HG02623 (cell line): ENCODE measurements around the gene ASB4.
"Not testable (repeated sequence)": the region's sequence is repeated elsewhere in the genome, so short reads cannot be mapped to it uniquely, and the experiment has no call there.

Experiments used
- ATAC-seq: cut with Tn5 transposase; IDR thresholded peaks from one replicate; pipeline ENCODE4 v1.9.1; 2021; ENCODE audit warnings: moderate library complexity; ENCODE audit not compliant: unreplicated experiment

Gene ASB4

DNA sequence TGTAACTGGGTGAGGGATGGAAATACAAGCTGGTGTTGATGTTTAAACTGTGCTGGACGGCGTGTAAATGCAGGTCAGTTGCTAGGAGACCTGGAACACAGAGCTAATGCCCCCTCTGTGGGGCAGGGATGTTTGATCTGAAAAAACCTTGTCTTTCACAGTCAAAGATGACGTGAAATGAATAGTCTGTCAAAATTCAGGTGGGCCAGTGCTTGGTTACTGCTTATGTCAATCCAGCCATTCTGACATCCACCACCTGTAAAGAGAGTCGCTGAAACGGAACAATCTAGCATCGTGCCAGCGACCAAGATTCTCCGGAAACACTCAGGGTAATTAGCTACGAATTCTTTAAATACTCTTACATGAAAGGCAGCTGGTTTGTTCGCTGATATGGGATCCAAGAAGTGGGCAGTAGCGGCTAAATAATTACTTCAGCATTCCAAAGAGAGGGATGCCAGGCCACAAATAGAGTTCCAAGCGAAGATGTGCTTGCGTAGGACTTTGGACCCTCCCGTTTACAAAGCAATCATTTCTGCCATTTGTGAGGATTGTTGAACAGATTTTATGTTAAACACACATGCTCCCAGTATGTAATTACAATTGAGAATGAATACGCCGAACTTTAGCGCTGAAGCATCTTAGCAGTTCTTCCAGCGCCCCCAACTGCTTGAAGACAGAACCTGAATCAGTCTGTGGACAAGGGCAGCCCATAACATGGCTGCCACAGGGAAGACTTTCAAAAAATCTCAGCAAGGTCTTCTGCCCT, 7.3 kb upstream of the ASB4 start:
- ATAC-seq: no peak

- no peak for ATAC-seq
Measured at GRCh38 chr7:95479992-95480624, 5.6 kb upstream of the ASB4 start.

- no peak for ATAC-seq
Measured at GRCh38 chr7:95481271-95482165, 4.2 kb upstream of the ASB4 start.

DNA sequence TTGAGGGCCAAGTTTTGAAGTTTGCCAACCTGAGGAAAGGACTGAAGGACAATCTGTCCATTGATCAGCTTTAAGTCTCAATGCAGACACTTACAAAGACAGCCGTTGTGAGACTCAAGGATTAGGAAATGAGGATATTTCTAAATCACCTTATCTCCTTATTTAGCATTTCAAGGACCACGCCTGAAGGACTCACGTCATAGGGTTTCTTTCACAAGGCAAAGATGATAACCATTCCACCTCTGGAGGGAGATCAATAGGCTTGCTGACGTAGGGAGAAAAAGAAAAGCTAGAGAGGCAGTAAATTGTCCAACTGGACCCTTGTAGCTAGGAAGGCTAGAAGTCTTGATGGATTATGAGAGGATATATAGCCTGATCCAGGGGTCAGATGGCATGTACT, 3.3 kb upstream of the ASB4 start:
- ATAC-seq: no peak

- no peak for ATAC-seq
Measured at GRCh38 chr7:95490231-95490762, 4.6 kb downstream of the ASB4 start.

- no peak for ATAC-seq
Measured at GRCh38 chr7:95491201-95491600, 5.5 kb downstream of the ASB4 start.

DNA sequence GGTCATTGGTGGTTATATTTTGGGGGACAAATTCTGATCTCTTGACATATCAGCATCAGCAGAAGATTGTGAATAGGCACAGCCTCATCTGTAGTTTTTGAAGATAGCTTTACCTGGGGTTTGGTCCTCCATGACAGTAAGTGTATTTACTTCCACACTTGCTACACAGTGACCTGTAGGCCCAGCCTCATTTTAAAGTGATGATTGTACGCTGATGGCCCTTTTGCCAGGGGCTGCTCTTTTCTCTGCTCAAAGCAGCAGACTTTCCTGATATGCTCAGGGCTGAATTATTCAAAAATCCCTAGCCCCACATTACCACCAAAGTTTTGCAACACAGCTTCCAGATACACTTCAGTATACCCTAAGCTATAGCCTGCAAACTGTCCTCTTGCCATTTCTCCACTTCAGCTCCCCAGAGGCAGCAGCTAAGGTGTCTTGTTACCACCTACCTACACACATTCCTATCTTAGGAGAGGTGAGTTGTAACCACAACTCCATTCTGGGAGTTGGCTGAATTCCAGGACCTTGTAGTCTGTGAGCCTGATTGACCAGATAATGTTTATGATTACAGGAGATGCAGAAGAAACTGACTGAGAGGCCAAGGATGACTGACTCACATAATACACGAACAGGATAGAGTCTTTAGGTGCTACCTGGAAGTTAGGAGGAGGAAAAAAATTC, 6.0 kb downstream of the ASB4 start:
- no peak for ATAC-seq

DNA sequence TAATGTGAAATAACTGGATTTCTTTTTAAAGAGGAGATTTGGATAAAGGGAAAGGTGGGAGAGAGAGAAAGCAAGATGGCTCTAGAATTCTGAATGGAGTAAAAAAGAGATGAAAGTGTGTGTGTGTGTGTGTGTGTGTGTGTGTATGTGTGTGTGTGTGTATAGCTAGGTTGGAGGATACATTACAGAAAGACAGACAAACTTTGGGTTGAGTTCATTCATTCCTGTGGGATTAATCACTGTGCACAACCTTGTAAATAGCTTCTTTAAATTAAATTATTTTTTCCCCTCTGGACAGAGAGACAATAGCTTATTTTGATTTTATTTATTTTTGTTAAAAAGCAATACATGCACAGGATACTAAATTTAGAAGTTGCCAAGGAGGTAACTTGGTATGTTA, 7.5 kb downstream of the ASB4 start:
- ATAC-seq: no peak

- no peak for ATAC-seq
Measured at GRCh38 chr7:95493844-95494243, 8.1 kb downstream of the ASB4 start.

DNA sequence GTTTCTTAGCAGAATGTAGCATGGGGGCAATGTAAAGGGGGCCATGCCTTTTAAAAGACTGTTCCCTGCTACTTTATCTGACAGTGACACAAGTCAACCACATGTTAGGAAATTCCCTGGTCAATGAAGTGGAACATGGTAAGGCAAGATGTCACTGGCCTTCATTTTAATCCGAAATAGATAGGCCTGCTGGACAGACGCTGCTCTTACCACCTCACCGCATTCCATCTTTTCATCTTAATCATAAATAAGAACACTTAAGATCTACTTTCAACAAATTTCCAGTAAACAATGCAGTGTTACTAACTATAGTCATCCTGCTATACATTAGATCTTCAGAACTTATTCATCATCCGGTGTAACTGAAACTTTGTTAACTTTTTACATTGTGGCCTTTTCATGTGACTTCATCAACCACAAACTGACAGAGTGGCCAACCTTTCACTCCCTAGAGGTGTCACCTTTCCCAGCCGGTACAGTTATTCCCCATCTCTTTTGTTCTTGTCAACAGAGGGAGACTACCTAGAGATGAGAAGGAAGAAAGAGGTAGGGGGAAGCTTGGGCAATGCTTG, 15.6 kb downstream of the ASB4 start:
- peak; percentile 96 for ATAC-seq

- no peak for ATAC-seq
Measured at GRCh38 chr7:95502403-95502802, 16.7 kb downstream of the ASB4 start.

DNA sequence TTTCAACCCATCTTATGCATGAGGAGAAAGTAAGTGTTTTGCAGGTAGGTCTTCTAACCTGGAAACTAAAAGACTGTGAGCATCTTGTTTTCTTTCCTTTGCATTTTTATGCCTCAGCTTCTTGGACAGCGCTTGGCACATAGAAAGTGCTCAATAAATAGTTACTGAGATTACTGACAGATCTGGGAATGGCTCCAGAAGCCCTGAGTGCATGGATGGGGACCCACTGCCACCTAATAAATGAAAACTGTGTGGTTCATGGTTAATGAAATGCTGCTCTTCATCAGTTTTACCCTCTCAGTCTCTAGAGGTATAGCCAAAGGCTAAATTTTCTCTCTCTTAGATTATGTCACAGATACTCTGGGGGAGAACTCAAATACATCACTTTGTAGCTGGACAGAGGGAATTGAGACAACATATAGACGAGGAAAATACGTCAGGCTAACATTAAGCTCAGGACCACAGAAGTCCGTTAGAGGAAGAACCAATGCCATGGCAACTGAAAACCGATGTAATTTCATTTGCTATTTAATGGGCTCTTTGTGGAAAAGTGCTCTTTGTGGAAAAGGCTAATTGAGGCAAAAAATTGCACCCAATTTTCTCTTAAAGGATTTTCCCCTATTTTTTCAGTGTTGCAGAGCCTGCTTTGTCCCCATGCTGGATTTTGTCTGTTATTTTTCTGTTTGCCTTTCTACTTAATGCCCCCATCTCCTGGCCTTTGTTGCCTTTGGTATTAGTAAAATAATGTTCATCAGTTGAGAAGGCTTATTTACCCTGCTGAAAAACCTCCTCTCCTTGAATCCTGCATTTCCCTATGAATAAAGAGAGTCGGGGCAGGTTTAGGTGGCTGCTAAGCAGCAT, 17.8 kb downstream of the ASB4 start:
- ATAC-seq: no peak

DNA sequence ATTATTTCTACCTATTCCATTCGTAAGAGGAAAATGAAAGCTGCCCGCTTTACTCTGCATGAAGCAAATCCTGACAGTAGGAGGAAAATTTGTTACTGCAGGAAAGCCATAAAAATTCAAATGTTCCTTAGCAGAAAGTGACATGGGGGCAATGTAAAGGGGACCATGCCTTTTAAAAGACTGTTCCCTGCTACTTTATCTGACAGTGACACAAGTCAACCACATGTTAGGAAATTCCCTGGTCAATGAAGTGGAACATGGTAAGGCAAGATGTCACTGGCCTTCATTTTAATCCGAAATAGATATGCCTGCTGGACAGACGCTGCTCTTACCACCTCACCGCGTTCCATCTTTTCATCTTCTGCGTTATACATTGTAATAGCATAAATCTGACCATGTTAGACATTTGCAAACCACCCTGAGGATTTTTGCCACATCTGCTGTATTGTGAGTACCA, 18.4 kb downstream of the ASB4 start:
- ATAC-seq: not testable (repeated sequence)

DNA sequence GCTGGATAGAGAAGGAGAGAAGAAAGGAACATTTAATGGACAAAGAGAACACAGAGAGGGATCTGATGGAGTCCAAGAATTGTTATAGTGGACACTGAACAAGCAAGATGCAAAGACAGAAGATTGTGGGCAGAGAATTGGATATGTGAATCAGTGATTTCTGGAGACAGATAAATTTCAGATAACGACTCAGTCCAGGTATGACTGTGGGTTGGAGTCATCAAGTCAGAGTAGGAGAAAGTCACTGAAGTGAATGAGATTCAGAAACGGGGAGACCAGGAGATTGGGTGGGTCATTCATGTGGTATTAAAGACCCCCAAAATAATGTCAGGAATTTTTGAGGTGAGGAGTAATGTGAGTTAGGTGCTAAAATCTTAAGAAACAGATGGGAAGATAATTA, 23.0 kb downstream of the ASB4 start:
- no peak for ATAC-seq

DNA sequence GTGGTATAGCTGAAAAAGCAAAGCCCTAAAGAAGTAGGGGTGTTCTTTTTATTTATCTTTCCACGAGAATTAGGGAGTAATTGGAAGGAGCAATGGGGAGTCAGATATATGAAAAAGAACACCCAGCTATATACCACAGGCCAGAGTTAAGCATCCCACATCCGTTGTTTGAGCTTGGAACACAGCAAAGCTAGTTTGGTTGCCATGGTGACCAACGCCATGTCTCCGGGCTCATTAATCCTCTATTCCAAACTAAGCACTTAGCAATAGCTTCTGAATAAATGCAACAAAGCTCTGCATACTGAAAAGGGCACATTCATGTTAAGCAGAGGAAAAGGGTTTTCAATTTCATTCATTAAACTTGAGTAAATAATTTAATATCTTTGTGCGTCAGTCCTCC, 23.5 kb downstream of the ASB4 start:
- ATAC-seq: no peak

DNA sequence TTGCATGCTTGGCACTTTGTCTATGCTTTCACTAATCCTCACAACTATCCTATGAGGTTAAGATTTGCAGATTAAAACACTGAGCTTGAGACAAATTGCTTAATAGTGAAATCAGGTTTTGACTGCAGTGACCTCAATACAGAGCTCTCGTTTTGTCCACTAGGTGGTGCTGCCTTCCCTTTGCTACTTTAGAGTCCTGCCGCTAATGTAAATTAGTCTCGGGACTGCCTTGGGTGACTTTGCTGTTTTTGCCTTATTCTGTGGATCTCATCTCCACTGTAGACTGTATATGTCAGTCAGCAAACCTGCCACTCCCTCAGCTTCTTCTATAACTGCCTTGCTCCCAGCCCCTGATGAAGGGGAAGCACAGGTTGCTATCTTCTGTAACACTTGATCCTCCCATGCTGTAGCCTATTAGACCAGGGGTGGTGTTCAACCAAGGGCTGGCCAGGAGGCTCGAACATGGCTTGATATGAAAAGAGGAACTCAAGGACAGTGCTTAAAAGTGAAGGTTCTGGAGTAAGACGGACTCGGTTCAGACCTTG, 26.0 kb downstream of the ASB4 start:
- peak; percentile 89 for ATAC-seq

DNA sequence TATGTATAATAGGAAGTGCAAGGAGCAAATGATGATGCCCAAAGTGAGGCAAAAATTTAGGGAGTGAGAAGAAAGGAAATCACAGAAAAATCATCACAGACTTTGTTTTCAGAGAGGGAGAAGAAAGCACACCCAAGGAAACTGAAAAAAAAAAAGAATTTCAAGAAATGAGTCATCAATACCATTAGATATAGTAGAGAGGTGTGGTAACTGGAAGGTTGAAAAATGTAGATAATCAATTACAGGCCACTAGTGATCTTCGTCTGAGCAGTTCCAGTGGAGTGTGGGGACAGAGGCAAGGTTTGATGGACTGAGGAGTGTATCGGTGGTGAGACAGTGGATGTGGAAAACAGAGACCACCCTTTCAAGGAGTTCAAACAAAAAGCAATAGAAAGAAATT, 31.7 kb downstream of the ASB4 start:
- peak; percentile 55 for ATAC-seq

GRCh38 chr7:95517870-95518269, 32.1 kb downstream of the ASB4 start:
- ATAC-seq: peak; percentile 29

- no peak for ATAC-seq
Measured at GRCh38 chr7:95520136-95520535, 34.4 kb downstream of the ASB4 start.
